GM21825 (cell line): ENCODE data around the gene MKS1.

Experiments
- ATAC-seq: cut with Tn5 transposase; IDR thresholded peaks from one replicate; pipeline ENCODE4 v1.9.1; 2021; ENCODE audit warnings: mild to moderate bottlenecking, moderate library complexity; ENCODE audit not compliant: unreplicated experiment

Gene MKS1

GRCh38 chr17:58170622-58171021, 48.4 kb downstream of the MKS1 start:
- ATAC-seq = no peak

GRCh38 chr17:58166682-58167081, 52.4 kb downstream of the MKS1 start, which contains the start of gene OR4D2:
TSS of gene OR4D2 (plus strand) at chr17:58166982. CDS start at chr17:58169656, 2,674 bp downstream.
- ATAC-seq = no peak

GRCh38 chr17:58165981-58166380, 53.1 kb downstream of the MKS1 start:
- no peak for ATAC-seq

- no peak for ATAC-seq
Measured at GRCh38 chr17:58161566-58161965, 57.5 kb downstream of the MKS1 start.

GRCh38 chr17:58158181-58158580, 60.9 kb downstream of the MKS1 start:
- no peak for ATAC-seq

GRCh38 chr17:58156839-58157803, 61.9 kb downstream of the MKS1 start:
- no peak for ATAC-seq
